Effector CD4-positive, alpha-beta T cell (primary cell): ENCODE results near the gene CPEB3.
"Not testable (repeated sequence)": the region's sequence is repeated elsewhere in the genome, so short reads cannot be mapped to it uniquely, and the experiment has no call there.

Source experiments
- DNase-seq: peaks from one replicate; pipeline ENCODE4 v3.0.0-alpha.2; 2020

CPEB3 gene

GRCh38 chr10:92265687-92266258 is 25.1 kb downstream of the CPEB3 start:
- no peak for DNase-seq

DNA sequence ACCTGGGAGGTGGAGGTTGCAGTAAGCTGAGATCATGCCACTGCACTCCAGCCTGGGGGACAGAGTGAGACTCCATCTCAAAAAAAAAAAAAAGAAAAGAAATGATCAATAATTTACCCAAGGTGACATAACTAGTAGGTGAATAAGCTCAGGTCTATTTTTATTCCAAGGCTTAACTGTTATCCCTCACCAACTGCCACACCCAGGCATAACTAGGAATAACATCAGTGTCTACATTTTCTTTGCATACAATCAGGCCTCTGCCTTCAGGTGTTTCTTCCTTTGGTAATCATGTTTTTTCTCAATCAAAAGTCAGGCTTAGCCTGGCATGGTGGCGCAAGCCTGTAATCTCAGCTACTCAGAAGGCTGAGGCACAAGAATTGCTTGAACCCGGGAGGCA is 26.6 kb downstream of the CPEB3 start:
- no peak for DNase-seq

DNA sequence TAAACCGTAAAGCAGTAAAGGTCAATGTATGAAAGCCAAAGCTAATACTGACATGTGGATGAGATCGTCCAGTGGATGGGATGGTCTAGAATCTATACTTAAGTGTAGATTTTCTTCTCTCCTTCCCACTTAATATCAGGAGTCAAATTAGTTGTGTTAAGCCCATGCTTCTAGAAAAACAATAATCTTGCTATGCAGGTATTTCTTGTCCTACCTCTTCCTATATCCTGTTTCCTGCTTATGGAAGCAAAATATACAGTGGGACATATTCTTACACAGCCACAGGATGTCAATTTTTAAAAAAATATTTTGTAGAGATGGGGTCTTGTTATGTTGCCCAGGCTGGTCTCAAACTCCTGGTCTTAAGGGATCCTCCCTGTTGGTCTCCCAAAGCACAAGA is 27.5 kb downstream of the CPEB3 start:
- no peak for DNase-seq

- DNase-seq: no peak
Observed at GRCh38 chr10:92248566-92248965, 42.3 kb downstream of the CPEB3 start.

DNA sequence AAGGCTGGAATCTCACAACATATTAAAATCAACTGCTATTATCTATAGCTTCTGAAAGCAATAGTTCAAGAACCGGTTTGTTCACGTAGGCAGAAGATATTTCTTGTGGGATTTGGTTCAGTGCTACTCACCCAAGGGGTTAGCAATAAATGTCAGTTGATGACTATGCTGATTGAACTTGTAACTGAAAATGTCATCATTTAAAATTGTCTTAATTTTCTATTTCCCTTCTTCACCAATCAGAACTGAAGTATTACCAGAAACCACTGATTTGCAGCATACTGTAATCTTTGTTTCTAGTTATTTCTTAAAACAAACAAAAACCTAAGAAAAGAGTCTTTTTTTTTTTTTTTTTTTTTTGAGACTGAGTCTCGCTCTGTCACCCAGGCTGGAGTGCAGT is 46.1 kb downstream of the CPEB3 start:
- DNase-seq: no peak

DNA sequence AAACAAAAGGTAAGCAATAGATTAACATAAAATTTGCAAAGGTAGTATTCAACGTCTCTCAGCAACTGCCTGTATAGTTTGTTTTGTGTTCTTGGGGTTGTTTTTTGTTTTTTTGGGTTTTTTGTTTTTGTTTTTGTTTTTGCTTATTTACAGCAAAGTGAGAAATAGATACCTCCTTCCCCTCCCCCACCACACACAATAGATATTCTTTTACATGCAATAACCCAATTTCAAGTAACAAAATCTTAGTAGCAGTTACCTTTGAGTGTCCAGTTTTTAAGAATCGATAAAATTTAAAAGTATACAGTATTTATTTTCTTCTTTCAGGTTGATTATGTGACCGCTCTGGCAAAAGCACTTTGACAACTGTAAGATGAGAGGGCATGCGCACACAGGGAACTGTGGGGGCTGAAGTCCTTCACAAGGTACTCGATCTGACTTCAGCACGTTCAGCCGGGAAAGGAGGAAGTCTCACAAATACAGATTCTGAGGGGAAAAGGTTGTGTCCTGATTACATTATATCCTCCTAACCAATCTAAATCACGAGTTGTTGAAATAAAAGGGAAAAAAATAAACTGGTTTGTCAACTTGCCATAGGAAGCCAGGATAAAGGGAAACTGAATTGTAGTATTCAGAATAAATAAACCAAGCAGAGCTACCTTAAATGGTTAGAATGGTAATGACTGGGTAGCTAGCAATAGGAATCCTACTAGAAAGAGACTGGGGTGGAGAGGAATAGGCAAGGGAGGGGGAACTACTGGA is 47.8 kb downstream of the CPEB3 start:
- DNase-seq: peak; percentile 26

DNA sequence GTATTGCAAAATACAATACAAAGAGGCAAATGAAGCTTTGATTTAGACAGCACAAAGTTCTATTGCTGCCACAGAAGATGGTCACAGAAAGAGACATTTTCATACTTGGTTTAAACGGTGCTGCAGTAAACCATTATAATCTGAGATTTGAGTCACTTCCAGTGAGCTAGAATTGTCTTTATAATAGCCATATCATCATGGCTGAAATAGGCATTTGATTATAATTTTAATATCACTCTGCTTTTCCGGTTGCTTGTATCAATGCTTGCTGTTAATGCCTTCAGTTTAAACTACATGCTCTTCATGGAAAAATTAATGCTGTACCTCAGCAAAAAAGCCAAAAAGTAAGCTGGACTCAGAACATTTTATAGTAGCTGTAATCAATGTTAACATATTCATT is 48.5 kb downstream of the CPEB3 start:
- DNase-seq: no peak

DNA sequence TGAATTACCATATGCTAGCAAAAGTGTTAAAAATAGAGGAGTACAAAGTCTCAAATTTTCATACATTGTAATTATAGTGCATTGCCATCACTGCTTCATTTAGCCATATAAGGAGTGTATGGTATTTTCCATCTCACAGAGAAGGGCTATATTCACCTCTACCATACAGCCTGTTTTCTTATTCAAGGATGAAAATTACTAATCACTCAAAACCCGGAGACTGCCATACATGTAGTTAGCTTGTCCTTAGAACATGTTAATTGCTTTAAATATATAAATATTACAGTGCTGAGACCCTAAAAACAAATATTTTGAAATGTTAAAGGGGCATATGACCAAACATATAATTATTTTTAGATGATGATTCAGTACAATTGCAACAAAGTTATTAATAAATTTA is 49.4 kb downstream of the CPEB3 start:
- DNase-seq: no peak

- DNase-seq: no peak
Observed at GRCh38 chr10:92241158-92241500, 49.7 kb downstream of the CPEB3 start.

- peak; percentile 12 for DNase-seq
Observed at GRCh38 chr10:92240289-92241157, 50.4 kb downstream of the CPEB3 start.

GRCh38 chr10:92239600-92240288 is 51.1 kb downstream of the CPEB3 start:
- DNase-seq: peak; percentile 5

DNA sequence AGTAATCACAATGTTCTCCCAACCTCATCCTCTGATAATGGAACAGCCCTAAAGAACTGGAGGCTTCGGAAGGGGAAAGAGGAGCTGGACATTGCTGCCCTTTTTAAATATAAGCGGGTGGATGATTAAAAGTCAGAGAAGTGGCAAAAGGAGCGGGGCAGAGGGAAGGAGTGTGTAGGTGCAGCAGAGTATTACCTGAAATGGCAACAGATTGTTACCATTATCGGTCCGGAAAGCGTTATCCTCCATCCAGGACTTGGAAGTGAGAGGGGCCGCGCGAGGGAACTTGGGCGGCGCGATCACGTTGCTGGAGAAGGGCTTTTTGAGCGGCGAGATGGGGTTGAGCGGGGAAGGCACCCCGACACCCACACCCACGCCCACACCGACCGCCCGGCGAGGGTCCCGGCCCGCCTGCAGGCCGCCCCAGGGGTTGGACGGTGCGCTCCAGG is 51.7 kb downstream of the CPEB3 start:
- no peak for DNase-seq

- no peak for DNase-seq
Observed at GRCh38 chr10:92238586-92239098, 52.2 kb downstream of the CPEB3 start.

DNA sequence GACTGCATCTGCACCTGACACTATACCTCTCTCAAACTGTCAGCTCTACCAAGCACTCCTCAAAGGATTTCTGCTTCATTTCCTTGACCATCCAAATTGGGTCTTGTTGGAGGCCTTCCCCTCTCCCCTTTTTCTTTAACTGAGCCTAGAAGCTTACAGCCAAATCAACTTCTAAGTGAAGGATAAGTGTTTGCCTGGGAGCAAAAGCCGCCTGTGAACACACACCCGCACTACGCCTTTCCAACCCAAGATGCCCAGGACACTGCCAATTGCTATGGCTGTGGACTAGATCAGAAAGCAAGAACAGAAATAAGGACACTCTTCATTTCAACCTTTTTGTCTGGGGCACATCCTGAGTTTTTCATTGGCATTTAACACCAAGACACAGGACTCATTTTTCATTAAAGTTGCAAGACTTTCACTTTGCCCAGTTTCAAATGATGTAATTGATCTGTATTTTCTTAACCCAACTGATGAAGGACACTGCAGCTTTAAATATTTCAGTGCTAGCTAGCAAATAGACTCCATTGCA is 52.8 kb downstream of the CPEB3 start:
- no peak for DNase-seq

DNA sequence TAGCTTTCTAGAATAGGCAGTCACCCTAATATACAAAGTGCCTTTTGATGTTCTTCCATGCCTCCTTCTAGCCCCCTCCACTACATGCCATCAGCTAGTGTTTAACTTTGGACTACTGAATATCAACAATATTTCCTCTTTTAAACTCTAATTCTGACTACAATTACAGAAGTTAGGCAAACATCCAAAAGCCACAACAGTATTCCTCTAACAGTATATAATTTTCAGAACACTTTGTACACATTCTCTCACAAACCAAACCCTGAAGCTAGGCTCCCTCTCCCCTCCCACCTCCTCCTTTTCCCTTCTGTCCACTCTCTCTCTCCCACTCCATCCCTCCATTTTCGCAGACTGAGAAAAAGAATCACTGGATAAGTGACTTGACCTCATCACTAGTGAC is 59.7 kb downstream of the CPEB3 start:
- DNase-seq: no peak

GRCh38 chr10:92222603-92223262 is 68.1 kb downstream of the CPEB3 start:
- DNase-seq: no peak

GRCh38 chr10:92219559-92219958 is 71.3 kb downstream of the CPEB3 start:
- no peak for DNase-seq

GRCh38 chr10:92218569-92218968 is 72.3 kb downstream of the CPEB3 start:
- DNase-seq: no peak

GRCh38 chr10:92216608-92217007 is 74.3 kb downstream of the CPEB3 start:
- not testable (repeated sequence) for DNase-seq

DNA sequence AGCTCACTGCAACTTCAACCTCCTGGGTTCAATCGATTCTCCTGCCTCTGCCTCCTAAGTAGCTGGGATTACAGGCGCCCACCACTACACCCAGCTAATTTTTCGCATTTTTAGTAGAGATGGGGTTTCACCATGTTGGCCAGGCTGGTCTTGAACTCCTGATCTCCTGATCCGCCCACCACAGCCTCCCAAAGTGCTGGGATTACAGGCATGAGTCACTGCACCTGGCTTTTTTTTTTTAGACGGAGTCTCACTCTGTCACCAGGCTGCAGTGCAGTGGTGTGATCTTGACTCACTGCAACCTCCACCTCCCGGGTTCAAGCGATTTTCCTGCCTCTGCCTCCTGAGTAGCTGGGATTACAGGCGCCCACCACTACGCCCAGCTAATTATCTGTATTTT is 75.7 kb downstream of the CPEB3 start:
- DNase-seq: not testable (repeated sequence)

GRCh38 chr10:92213049-92213448 is 77.8 kb downstream of the CPEB3 start:
- no peak for DNase-seq

DNA sequence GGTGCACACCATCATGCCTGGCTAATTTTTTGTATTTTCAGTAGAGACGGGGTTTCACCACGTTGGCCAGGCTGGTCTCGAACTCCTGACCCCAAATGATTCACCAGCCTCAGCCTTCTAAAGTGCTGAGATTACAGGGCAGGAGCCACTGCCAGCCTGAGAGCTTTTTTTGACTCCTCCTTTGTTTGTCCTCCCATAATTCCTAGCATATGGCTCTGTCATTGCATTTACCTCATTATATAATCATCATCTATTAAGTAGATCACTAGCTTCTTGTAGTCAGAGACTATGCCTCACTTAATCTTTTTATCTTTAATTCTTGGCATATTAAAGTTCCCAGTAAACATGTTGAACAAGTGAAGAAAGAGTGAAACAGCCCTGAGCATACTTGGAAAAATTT is 82.1 kb downstream of the CPEB3 start:
- DNase-seq: no peak
